UCSD-AML1 (cell line): ENCODE results near the gene ICAM3.
A peak's percentile ranks its signal among the peaks of the same experiment; 100 is the strongest.

Experiments used
- DNase-seq: peaks from one replicate; lab custom pipeline; 2025; ENCODE audit not compliant: unreplicated experiment; lab: John Stamatoyannopoulos, UW

ICAM3 gene

GRCh38 chr19:10320602-10321416 lies 18.6 kb downstream of the ICAM3 start:
- no peak for DNase-seq

GRCh38 chr19:10318807-10319682 lies 20.4 kb downstream of the ICAM3 start:
- DNase-seq = no peak

- DNase-seq = no peak
Observed at GRCh38 chr19:10317857-10318462, 21.5 kb downstream of the ICAM3 start.

- DNase-seq = no peak
Observed at GRCh38 chr19:10317045-10317856, 22.2 kb downstream of the ICAM3 start.

- DNase-seq = no peak
Observed at GRCh38 chr19:10316229-10317044, 23.0 kb downstream of the ICAM3 start.

- DNase-seq = peak; percentile 83
Observed at GRCh38 chr19:10315335-10316214, 23.8 kb downstream of the ICAM3 start, which contains the start of gene FDX2. TSS of gene FDX2 (minus strand) at chr19:10316015. CDS start at chr19:10315996, 19 bp downstream.

- DNase-seq = no peak
Observed at GRCh38 chr19:10309423-10309822, 30.0 kb downstream of the ICAM3 start, which contains the start of gene ZGLP1. TSS of gene ZGLP1 (minus strand) at chr19:10309815.

GRCh38 chr19:10306327-10306726 lies 33.1 kb downstream of the ICAM3 start:
- DNase-seq = no peak

- peak; percentile 75 for DNase-seq
Observed at GRCh38 chr19:10305139-10305806, 34.2 kb downstream of the ICAM3 start.

GRCh38 chr19:10299545-10300458 lies 39.6 kb downstream of the ICAM3 start:
- DNase-seq = peak; percentile 78

- no peak for DNase-seq
Observed at GRCh38 chr19:10295847-10296591, 43.4 kb downstream of the ICAM3 start.

GRCh38 chr19:10295305-10295846 lies 44.0 kb downstream of the ICAM3 start:
- DNase-seq = no peak

GRCh38 chr19:10294368-10294697 lies 45.1 kb downstream of the ICAM3 start:
- DNase-seq = no peak

GRCh38 chr19:10293637-10294367 lies 45.6 kb downstream of the ICAM3 start:
- DNase-seq = no peak

- no peak for DNase-seq
Observed at GRCh38 chr19:10292789-10293636, 46.4 kb downstream of the ICAM3 start.
